Measurements from ENCODE around the gene SOHLH1. TPM values are rescaled to one million over a fixed set of nuclear protein-coding genes. Genes with fewer than 3 reads are reported as not detected.
"Not testable (repeated sequence)": the region's sequence is repeated elsewhere in the genome, so short reads cannot be mapped to it uniquely, and the experiment has no call there.

SOHLH1 gene
- total RNA-seq, 2 donors from 2014 or later, result not detected

- H3K9me3 Mint-ChIP-seq, result no peaks in the 10 kb centered on the region
- H3K36me3 Mint-ChIP-seq (ENCODE audit: insufficient read depth in 2 of 2), result no peaks in the 10 kb centered on the region
- H3K27ac Mint-ChIP-seq, result no peak overlapping the region
- ATAC-seq (replicated peaks in 1 of 2) (no peak), DNase-seq (no peak)
- H3K4me1 Mint-ChIP-seq (ENCODE audit: low read depth), result no peaks in the 10 kb centered on the region
- H3K27me3 Mint-ChIP-seq (ENCODE audit: low read depth), result no peaks in the 10 kb centered on the region
- no peak overlapping the region for H3K4me3 Mint-ChIP-seq
Observed at GRCh38 chr9:135674977-135675376, 24.3 kb downstream of the SOHLH1 start.

GRCh38 chr9:135673941-135674340 lies 25.3 kb downstream of the SOHLH1 start:
- Mint-ChIP-seq H3K4me1 (ENCODE audit: low read depth) (no peaks in the 10 kb centered on the region), H3K9me3 (peaks cover 0 to 2% of the 10 kb centered on the region in 2 donors), H3K27ac (no peak overlapping the region), H3K27me3 (ENCODE audit: low read depth) (no peaks in the 10 kb centered on the region), H3K36me3 (ENCODE audit: insufficient read depth in 2 of 2) (no peaks in the 10 kb centered on the region), H3K4me3 (no peak overlapping the region)
- ATAC-seq (replicated peaks in 1 of 2) (no peak), DNase-seq (no peak)

- not testable (repeated sequence) for H3K4me3 Mint-ChIP-seq; ATAC-seq (replicated peaks in 1 of 2); H3K36me3 Mint-ChIP-seq (ENCODE audit: insufficient read depth in 2 of 2); DNase-seq; H3K27ac Mint-ChIP-seq; H3K9me3 Mint-ChIP-seq; H3K27me3 Mint-ChIP-seq (ENCODE audit: low read depth); H3K4me1 Mint-ChIP-seq (ENCODE audit: low read depth)
Observed at GRCh38 chr9:135672786-135673185, 26.5 kb downstream of the SOHLH1 start.

- Mint-ChIP-seq H3K4me3 (no peak overlapping the region), H3K9me3 (peaks cover 0 to 2% of the 10 kb centered on the region in 2 donors), H3K36me3 (ENCODE audit: insufficient read depth in 2 of 2) (no peaks in the 10 kb centered on the region), H3K27me3 (ENCODE audit: low read depth) (no peaks in the 10 kb centered on the region), H3K27ac (no peak overlapping the region), H3K4me1 (ENCODE audit: low read depth) (no peaks in the 10 kb centered on the region)
- DNase-seq, result no peak
- no peak for ATAC-seq (replicated peaks in 1 of 2)
Observed at GRCh38 chr9:135671591-135672041, 27.7 kb downstream of the SOHLH1 start.

- ATAC-seq (replicated peaks in 1 of 2) (no peak), DNase-seq (no peak)
- Mint-ChIP-seq H3K36me3 (ENCODE audit: insufficient read depth in 2 of 2) (no peaks in the 10 kb centered on the region), H3K27ac (no peak overlapping the region), H3K27me3 (ENCODE audit: low read depth) (no peaks in the 10 kb centered on the region), H3K9me3 (peaks cover 0 to 2% of the 10 kb centered on the region in 2 donors), H3K4me1 (ENCODE audit: low read depth) (no peaks in the 10 kb centered on the region), H3K4me3 (no peak overlapping the region)
Observed at GRCh38 chr9:135670721-135671590, 28.3 kb downstream of the SOHLH1 start.

GRCh38 chr9:135669616-135670285 lies 29.5 kb downstream of the SOHLH1 start:
- peaks cover 0 to 2% of the 10 kb centered on the region in 2 donors for H3K9me3 Mint-ChIP-seq
- no peak for ATAC-seq (replicated peaks in 1 of 2)

GRCh38 chr9:135669018-135669417 lies 30.3 kb downstream of the SOHLH1 start:
- not testable (repeated sequence) for H3K4me3 Mint-ChIP-seq; H3K27ac Mint-ChIP-seq; H3K36me3 Mint-ChIP-seq (ENCODE audit: insufficient read depth in 2 of 2); H3K9me3 Mint-ChIP-seq; H3K27me3 Mint-ChIP-seq (ENCODE audit: low read depth); DNase-seq; H3K4me1 Mint-ChIP-seq (ENCODE audit: low read depth); ATAC-seq (replicated peaks in 1 of 2)

More at GRCh38 chr9:135669616-135670285, 29.5 kb downstream of the SOHLH1 start:
- H3K27ac Mint-ChIP-seq, result no peak overlapping the region
- H3K4me3 Mint-ChIP-seq, result no peak overlapping the region
- H3K36me3 Mint-ChIP-seq (ENCODE audit: insufficient read depth in 2 of 2), result no peaks in the 10 kb centered on the region
- no peaks in the 10 kb centered on the region for H3K4me1 Mint-ChIP-seq (ENCODE audit: low read depth)
- DNase-seq, result no peak
- H3K27me3 Mint-ChIP-seq (ENCODE audit: low read depth), result no peaks in the 10 kb centered on the region

- H3K36me3 Mint-ChIP-seq (ENCODE audit: insufficient read depth in 2 of 2), result no peaks in the 10 kb centered on the region
- no peak overlapping the region for H3K4me3 Mint-ChIP-seq
- ATAC-seq (replicated peaks in 1 of 2) (no peak), DNase-seq (no peak)
- H3K27ac Mint-ChIP-seq, result no peak overlapping the region
- peaks cover 0 to 2% of the 10 kb centered on the region in 2 donors for H3K9me3 Mint-ChIP-seq
- no peaks in the 10 kb centered on the region for H3K4me1 Mint-ChIP-seq (ENCODE audit: low read depth)
- no peaks in the 10 kb centered on the region for H3K27me3 Mint-ChIP-seq (ENCODE audit: low read depth)
Observed at GRCh38 chr9:135667463-135668001, 31.7 kb downstream of the SOHLH1 start.

GRCh38 chr9:135666534-135667462 lies 32.5 kb downstream of the SOHLH1 start:
- H3K9me3 Mint-ChIP-seq, result peaks cover 0 to 2% of the 10 kb centered on the region in 2 donors
- no peaks in the 10 kb centered on the region for H3K36me3 Mint-ChIP-seq (ENCODE audit: insufficient read depth in 2 of 2)
- DNase-seq, result no peak
- no peak overlapping the region for H3K27ac Mint-ChIP-seq
- no peaks in the 10 kb centered on the region for H3K27me3 Mint-ChIP-seq (ENCODE audit: low read depth)
- H3K4me1 Mint-ChIP-seq (ENCODE audit: low read depth), result no peaks in the 10 kb centered on the region
- ATAC-seq (replicated peaks in 1 of 2), result no peak
- H3K4me3 Mint-ChIP-seq, result no peak overlapping the region

GRCh38 chr9:135665795-135666189 lies 33.5 kb downstream of the SOHLH1 start:
- H3K27me3 Mint-ChIP-seq (ENCODE audit: low read depth), result no peaks in the 10 kb centered on the region
- H3K9me3 Mint-ChIP-seq, result peaks cover 0 to 2% of the 10 kb centered on the region in 2 donors
- no peak overlapping the region for H3K27ac Mint-ChIP-seq
- H3K4me3 Mint-ChIP-seq, result no peak overlapping the region
- DNase-seq (no peak), ATAC-seq (replicated peaks in 1 of 2) (no peak)
- no peaks in the 10 kb centered on the region for H3K36me3 Mint-ChIP-seq (ENCODE audit: insufficient read depth in 2 of 2)
- H3K4me1 Mint-ChIP-seq (ENCODE audit: low read depth), result no peaks in the 10 kb centered on the region

GRCh38 chr9:135664801-135665794 lies 34.2 kb downstream of the SOHLH1 start:
- Mint-ChIP-seq H3K4me3 (no peak overlapping the region), H3K4me1 (ENCODE audit: low read depth) (no peaks in the 10 kb centered on the region), H3K27me3 (ENCODE audit: low read depth) (no peaks in the 10 kb centered on the region), H3K36me3 (ENCODE audit: insufficient read depth in 2 of 2) (no peaks in the 10 kb centered on the region), H3K27ac (no peak overlapping the region), H3K9me3 (peaks cover 0 to 2% of the 10 kb centered on the region in 2 donors)
- DNase-seq (no peak), ATAC-seq (replicated peaks in 1 of 2) (no peak)

- Mint-ChIP-seq H3K27ac (no peak overlapping the region), H3K9me3 (peaks cover 0 to 2% of the 10 kb centered on the region in 2 donors)
- ATAC-seq (replicated peaks in 1 of 2), result no peak
Observed at GRCh38 chr9:135664266-135664665, 35.0 kb downstream of the SOHLH1 start.

More at GRCh38 chr9:135664266-135664665, 35.0 kb downstream of the SOHLH1 start:
- Mint-ChIP-seq H3K36me3 (ENCODE audit: insufficient read depth in 2 of 2) (no peaks in the 10 kb centered on the region), H3K4me3 (no peak overlapping the region), H3K27me3 (ENCODE audit: low read depth) (no peaks in the 10 kb centered on the region), H3K4me1 (ENCODE audit: low read depth) (no peaks in the 10 kb centered on the region)
- no peak for DNase-seq

Measured in activated T-cell treated with anti-CD3 and anti-CD28 coated beads, Interleukin-2, amount 50 U/mL, for 72 hours (primary cell).